Effector CD4-positive, alpha-beta T cell (primary cell): ENCODE data around the gene RALGDS.
A peak's percentile ranks its signal among the peaks of the same experiment; 100 is the strongest.
"Not testable (repeated sequence)": the region's sequence is repeated elsewhere in the genome, so short reads cannot be mapped to it uniquely, and the experiment has no call there.

Experiments
- DNase-seq: peaks from one replicate; pipeline ENCODE4 v3.0.0-alpha.2; 2020

RALGDS gene

DNA sequence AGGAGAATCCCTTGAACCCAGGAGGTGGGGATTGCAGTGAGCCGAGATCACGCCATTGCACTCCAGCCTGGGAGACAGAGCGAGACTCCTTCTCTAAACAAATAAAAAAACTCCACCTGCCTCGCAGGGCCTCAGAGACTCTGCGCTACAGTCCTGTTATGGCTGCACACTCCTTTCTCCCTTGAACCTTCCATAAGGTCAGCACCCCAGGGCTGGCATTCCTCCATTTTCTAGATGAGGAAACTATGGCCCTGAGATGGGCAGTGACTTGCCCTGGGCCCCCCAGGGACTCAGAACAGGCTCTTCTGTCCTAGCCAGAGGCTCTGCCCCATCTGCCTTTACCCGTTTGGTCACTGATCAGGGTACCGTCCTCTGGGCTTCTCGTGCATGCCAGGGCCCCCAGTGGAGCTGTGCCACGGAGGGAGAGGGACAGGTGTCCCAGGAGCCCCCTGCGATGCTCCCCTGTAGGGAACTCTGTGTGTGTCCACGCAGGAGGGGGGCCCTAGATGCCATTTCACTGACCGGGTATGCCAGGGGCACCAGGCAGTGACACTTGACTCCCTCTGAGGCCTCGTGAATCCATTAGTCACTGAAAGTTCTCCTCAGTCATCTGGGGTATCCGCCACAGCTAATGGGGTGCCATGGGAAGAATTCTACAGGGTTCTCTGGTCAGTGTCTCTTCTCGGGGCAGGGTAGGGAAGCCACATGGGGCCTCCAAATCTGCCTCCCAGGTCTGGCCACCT lies 16.2 kb downstream of the RALGDS start:
- no peak for DNase-seq

GRCh38 chr9:133103987-133104505 lies 17.0 kb downstream of the RALGDS start:
- DNase-seq = no peak

DNA sequence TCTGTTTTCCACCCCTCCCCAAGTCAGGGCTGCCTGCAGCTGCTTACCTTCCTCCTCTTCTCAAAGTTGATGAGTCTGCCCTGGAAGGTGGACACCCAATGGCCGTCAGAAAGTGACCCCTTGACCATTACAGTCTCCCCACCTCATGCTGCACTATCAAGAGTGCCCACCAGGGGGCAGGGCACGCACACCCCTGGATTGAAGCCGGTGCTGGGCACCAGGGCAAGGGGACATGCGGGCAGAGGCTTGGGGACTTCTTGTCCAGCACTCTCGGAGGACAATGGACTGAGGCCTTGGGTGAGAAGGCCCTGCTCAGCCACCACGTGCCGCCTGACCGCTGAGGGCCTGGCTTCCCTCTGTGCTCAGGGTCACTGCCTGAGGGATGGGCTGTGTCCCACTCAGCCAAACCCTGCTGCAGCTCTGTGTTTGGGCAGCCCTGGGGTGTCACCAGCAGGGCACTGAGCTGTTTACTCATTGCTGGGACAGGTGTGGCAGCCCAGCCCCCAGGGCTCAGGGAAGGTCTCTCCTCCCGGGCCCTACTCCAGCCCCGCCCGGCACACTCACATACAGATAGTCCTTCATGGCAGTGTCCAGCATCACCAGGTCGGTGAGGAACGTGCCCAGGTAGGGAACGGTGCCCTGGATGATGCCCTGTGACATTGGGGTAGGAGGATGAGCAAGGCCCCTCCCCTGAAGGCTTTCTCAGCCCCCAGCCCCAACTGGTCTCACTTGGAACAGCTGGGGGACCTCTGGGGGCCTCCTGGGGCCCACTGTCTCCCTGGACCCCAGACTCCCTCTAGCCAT lies 17.7 kb downstream of the RALGDS start:
- DNase-seq = peak; percentile 45

DNA sequence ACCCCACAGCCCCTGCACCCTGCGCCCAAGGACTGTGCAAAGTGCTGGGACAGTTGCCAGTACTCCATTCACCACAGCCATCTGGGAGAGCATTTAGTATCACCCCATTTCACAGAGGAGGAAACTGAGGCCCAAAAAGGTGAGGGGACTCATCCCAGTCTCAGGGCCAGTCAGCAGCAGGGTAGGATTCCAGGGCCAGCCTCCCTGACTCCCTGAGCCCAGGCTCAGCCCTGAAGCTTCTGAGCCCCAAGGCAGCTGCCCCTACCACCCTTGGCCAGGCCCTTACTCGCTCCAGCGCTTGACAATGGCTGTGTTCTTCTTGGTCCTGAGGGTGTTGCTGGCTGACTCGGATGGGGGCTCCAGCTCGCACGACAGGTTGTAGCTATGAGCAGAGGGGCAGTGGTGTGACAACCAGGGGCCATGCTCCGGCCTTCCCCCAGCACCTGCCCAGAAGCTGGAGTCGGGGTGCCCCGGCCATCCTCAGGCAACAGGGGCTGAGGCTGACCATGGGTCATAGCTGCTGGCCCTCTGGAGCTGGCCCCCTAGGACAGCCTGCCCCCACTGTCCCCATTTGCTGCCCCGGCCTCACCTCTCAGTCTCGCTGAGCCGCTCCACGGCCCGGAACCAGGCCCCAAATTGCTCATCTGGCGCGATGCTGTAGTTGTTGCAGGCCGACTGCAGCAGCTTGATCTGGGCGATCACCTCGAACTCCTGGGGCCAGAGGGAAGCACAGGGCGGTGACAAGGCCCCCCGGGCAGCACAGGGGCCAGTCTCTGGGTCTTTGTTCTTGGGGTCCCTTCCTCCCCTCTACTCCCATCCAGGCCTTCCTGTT lies 18.6 kb downstream of the RALGDS start:
- DNase-seq = no peak

DNA sequence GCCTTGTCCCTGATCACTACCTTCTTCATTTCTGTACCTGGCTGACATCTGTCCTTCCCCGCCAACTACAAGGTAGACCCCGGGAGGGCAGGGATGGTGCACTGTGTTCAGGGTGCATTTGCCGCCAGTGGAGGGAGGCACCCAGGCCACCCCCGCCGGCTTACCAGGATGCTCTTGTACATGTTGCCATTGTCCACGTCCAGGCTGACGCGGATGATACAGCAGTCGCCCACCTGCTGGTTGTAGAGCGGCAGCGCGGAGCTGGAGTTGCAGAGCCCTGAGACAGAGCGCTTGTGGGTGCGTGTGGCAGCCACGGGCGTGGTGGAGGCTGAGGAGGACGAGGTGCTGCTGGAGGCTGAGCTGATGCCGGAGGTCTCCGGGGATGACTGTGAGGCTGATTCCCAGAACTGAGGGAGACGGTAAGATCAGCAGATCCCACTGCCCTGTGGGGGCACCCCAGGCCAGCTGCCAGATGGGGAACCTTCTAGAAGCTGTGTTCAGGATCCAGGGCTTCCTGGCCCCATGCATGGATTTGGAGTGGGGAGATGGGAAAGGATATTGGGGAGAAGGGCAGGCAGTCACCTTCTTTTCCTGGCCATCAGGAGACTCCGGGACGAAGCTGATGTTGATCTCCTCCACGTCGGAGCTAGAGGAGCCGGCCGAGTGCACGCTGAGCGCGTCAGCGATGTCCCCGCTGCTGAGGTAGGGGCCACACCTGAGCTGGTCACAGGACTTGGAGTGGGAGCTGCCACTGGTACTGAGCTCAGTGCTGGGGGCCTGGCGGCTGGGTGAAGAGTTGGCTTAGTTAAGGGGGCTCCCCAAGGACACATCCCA lies 19.5 kb downstream of the RALGDS start:
- DNase-seq = no peak

DNA sequence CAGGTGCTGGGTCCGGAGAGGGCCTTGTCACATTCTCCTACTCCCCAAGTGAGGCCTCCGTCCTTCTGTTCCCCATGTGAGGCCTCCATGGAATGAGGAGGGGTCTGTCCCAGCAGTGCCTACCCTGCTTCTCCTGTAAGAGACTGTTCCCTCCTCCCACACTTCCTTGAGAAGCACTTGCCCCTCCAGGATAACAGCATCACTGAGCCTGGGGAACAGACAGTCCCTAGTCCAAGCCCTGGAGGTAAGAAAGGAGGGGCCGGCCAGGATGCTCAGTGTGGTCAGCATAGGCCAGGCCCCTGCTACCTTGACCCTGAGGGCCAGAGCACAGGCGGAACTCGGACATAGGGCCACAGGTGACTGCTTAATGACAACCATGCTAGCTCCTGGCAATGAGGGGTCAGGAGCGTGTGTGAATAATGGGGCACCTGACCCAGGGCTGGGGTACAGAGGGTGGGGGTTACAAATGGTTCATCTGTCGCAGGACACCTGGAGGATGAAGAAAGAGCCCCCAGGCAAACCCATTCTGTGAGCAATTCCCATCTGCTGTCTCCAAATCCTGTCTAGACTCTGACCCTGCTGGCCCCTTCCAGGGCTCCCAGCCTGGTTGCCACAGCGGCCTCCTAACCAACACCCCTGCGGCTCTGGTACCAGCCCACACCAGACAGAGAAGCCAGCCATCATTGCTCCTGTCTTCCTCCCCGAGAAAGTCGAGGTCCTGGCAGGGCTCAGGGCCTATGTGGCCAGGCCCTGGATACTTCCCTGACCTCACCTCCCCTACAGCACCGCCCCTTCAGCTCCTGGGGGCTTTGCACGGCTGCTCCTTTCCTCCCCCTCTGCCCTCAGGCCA lies 20.3 kb downstream of the RALGDS start:
- no peak for DNase-seq

DNA sequence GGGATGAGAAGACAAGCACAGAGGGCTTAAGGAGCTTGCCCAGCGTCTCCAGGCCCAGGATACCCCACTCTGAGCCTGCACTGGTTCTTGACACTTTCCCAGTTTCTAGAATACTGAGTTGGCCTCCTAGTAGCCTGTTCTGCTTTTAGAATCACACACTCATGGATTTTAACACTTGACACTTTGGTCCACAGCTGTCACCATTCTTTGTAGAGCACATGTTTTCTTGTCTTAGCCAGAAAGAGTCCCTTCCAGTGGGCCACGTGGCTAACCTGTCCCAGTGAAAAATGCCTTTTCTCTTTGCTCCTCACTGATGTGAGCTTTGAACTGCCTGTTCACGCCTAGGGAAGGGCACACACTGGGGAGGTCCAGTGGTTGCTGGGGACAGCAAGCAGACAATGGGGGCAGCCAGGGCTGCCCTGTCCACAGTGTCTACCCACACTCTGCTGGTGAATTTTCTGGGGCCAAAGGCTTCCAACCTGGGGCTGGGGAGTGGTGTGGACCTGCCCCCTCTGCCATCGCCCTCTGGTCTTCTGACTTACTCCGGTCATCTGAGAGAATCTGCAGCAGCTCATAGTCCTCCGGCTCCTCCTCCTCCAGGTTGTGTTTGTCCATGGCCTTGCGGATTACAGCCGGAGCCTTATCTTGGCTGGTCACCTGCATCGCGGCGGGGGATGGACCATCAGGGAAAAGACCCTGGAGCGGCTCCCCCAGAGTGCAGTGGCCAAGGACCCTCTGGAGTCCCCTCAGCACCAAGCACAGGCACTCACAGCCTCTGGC lies 21.1 kb downstream of the RALGDS start:
- no peak for DNase-seq

DNA sequence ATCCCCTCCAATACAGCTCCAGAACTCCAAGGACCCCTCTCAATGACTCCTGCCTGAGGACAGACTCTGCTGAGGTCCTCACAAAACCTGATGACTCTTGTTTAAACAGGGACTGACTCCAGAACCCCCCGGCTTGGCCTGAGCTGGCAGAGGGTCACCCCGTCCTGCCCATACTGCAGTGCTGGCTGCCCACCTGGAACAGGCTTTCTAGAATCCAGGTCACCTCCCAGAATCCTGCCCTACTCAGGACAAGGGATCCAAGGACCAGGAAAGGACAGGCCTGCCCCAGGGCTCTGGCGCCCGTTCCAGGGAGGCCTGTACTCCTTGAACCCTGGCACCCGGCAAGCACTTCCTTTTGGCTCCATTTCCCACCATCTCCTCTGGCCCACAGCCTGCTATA lies 22.2 kb downstream of the RALGDS start:
- DNase-seq = no peak

GRCh38 chr9:133098104-133098754 lies 22.8 kb downstream of the RALGDS start:
- no peak for DNase-seq

DNA sequence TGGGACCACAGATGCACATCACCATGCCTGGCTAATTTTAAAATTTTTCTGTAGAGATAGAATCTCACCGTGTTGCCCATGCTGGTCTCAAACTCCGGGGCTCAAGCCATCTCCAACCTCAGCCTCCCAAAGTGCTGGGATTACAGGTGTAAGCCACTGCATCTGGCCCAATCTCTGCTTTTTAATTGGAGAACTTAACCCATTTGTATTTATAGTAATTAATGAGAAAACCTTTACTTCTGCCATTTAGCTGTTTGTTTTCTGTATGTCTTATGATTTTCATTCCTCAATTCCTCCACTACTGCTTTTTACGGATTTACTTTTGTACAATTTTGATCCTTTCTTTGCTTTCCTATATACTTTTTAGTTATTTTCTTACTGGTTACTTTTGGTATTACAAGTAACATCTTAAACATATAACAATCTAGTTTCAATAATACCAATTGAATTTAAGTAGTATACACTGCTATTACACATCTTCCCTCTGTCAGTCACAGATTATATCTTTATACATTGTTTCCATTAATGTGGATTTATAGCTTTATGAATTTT lies 26.1 kb downstream of the RALGDS start:
- DNase-seq = no peak

GRCh38 chr9:133094351-133094750 lies 26.7 kb downstream of the RALGDS start:
- DNase-seq = not testable (repeated sequence)

- no peak for DNase-seq
These were observed 30.2 kb downstream of the RALGDS start for GRCh38 chr9:133090752-133091385.

GRCh38 chr9:133090187-133090586 lies 30.9 kb downstream of the RALGDS start:
- no peak for DNase-seq

- DNase-seq = no peak
These were observed 31.8 kb downstream of the RALGDS start for GRCh38 chr9:133089271-133089671.

DNA sequence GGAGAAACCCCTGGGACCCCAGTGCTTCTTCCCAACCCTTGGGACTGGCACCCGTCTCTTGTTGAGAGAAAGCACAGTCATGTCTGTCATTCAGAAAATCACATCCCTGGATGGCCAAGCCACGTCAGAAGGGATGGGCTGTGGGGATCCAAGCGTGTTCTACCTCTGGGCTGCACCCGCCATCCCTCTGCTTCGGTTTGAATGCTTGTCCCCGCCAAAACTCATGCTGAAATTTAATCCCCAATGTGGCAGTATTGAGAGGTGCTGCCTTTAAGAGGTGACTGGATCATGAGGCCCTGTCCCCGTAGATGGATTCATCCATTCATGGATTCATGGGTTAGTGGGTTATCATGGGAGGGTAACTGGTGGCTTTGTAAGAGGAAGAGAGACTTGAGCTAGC lies 32.3 kb downstream of the RALGDS start:
- no peak for DNase-seq

DNA sequence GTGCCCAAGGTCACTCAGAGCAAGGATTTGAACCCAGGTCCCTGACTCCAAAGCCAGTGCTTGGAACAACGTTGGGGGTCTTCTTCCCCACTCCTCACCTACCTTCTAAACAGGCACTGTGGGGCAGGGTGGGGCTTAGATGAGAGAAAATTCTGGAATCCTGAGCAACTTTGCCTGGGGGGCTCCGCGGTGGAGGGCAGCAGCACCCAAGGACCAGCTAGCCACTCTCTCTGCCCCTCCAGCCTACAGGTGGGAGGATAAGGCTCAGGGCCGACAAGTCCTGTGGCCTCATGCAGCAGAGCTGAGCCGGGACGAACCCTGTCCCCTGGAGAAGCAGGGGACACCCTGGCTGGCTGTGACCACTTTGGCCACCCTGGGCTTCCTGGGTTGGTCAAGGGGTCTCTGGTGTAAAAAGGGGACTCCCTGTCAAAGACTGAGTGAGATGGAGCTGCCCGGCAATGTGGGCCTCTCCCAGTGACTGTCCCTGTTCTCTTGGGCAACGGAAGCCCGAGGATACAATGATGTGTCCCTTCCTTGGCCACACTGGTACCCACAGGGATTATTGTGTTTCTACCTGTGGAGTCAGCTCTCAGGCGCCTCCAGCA lies 32.8 kb downstream of the RALGDS start:
- no peak for DNase-seq

GRCh38 chr9:133087429-133088145 lies 33.5 kb downstream of the RALGDS start:
- no peak for DNase-seq

DNA sequence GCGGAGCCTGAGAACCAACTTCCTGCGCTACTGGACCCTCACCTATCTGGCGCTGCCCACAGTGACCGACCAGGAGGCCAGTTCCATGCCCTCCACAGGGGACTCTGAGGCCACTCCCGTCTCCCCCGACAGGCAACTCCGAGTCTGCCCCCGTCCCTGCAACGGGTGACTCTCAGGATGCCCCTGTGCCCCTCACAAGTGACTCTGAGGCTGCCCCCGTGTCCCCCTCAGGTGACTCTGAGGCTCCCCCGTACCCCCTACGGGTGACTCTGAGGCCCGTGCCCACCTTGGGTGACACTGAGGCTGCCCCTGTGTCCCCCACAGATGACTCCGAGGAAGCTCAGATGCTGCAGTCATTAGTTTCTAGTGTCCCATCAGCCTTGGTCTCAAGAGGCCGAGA lies 34.1 kb downstream of the RALGDS start:
- DNase-seq = no peak
